Fibroblast of skin of right biceps (primary cell): Measurements from ENCODE around the gene C11orf16.
"Not testable (repeated sequence)": the region's sequence is repeated elsewhere in the genome, so short reads cannot be mapped to it uniquely, and the experiment has no call there.

Experiments
- DNase-seq: peaks from one replicate; pipeline ENCODE4 v3.0.0-alpha.2; 2013

Gene C11orf16

GRCh38 chr11:8932564-8933180 lies at the start of gene C11orf16:
TSS of gene C11orf16 (minus strand) at chr11:8932947. CDS start at chr11:8932308, 639 bp downstream.
- no peak for DNase-seq

GRCh38 chr11:8980485-8980884 lies 47.7 kb upstream of the C11orf16 start:
- DNase-seq: no peak

GRCh38 chr11:8979365-8979764 lies 46.6 kb upstream of the C11orf16 start:
- not testable (repeated sequence) for DNase-seq

GRCh38 chr11:8973121-8973520 lies 40.4 kb upstream of the C11orf16 start:
- DNase-seq: no peak

- DNase-seq: no peak
These were observed 39.2 kb upstream of the C11orf16 start for GRCh38 chr11:8971924-8972316.

GRCh38 chr11:8971196-8971923 lies 38.6 kb upstream of the C11orf16 start:
- DNase-seq: no peak

GRCh38 chr11:8967184-8967583 lies 34.4 kb upstream of the C11orf16 start:
- no peak for DNase-seq

GRCh38 chr11:8964324-8965320 lies 31.9 kb upstream of the C11orf16 start, which contains the start of gene TMEM9B:
TSS of gene TMEM9B (minus strand) at chr11:8964442. CDS start at chr11:8964313, 129 bp downstream.
- peak; percentile 84 for DNase-seq

- DNase-seq: no peak
These were observed 31.0 kb upstream of the C11orf16 start for GRCh38 chr11:8963569-8964323.

- no peak for DNase-seq
These were observed 30.1 kb upstream of the C11orf16 start for GRCh38 chr11:8962841-8963240.

- no peak for DNase-seq
These were observed 28.7 kb upstream of the C11orf16 start for GRCh38 chr11:8961401-8961800.

- DNase-seq: peak; percentile 71
These were observed 26.9 kb upstream of the C11orf16 start for GRCh38 chr11:8959546-8960166.

GRCh38 chr11:8956860-8957259 lies 24.1 kb upstream of the C11orf16 start:
- no peak for DNase-seq

GRCh38 chr11:8948886-8949285 lies 16.1 kb upstream of the C11orf16 start:
- no peak for DNase-seq

- no peak for DNase-seq
These were observed 14.6 kb upstream of the C11orf16 start for GRCh38 chr11:8947230-8947943.

- DNase-seq: no peak
These were observed 9.8 kb upstream of the C11orf16 start, which contains the start of gene ASCL3 for GRCh38 chr11:8942518-8943066. TSS of gene ASCL3 (minus strand) at chr11:8943016. CDS start at chr11:8938161, 4,855 bp downstream.

GRCh38 chr11:8941341-8942103 lies 8.8 kb upstream of the C11orf16 start:
- no peak for DNase-seq

GRCh38 chr11:8937659-8938058 lies 4.9 kb upstream of the C11orf16 start:
- DNase-seq: no peak

- DNase-seq: no peak
These were observed 4.4 kb upstream of the C11orf16 start for GRCh38 chr11:8937159-8937558.

GRCh38 chr11:8935789-8936188 lies 3.0 kb upstream of the C11orf16 start:
- DNase-seq: not testable (repeated sequence)
